GM18519 (cell line): Measurements from ENCODE around the gene CLSTN1.

Experiments used
- ATAC-seq: cut with Tn5 transposase; IDR thresholded peaks from one replicate; pipeline ENCODE4 v1.9.1; 2021; ENCODE audit warnings: mild to moderate bottlenecking, moderate library complexity; ENCODE audit not compliant: unreplicated experiment, low FRiP score

The CLSTN1 gene

GRCh38 chr1:9690440-9691107, 133.2 kb downstream of the CLSTN1 start:
- ATAC-seq, result no peak

DNA sequence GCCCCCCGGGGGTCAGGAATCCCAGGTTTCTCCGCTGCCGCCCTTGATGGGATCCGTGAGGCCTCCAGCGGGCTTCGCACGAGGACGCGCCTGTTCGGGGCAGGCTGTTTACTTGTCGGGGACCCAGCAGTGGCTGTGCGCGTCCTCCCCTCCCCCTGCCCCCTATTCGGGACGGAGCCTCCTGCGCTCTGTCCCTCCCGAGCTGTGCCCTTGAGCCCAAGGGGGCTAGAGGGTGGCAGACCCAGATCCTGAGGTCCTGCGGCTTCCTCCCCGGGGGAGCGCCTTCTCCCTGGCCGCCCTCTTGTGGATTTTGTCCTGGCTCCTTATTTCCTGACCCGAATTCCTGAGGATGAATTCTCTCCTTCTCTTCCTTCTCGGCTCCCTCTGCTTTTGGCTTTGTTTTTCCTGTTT, 133.8 kb downstream of the CLSTN1 start:
- ATAC-seq, result no peak

DNA sequence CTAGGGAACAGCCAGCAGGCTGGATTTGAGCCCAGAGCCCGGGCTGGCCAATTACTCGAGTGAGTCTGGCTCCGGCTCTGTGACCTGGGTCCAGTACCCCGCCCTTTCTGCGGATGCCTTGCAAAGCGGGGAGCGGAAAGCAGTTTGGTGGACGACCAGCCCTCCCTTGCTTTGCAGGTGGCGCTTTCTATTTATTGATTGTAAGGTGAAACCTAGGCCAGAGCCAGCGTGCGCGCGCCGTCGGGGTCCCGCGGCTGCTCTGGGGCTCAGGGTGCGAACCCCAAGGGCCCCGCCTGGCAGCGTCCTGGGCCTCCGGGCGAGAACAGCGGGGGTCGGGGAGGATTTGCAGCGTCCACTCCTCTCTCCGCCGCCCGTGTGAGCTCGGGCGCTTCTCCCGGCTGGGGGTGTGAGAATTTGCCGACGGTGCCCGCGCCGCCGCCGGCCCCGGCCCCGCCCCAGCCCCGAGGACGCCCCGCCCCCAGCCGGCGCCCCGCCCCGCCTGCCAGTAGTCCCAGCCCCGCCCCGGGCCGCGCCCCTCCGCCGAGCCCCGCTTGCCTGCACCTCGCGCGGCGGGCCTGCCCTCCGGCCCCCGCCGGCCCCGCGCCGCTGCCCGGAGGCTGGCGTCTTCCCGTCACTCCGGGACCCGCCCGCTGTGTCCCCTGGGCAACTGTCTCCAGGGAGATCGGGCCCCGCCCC, 134.6 kb downstream of the CLSTN1 start:
- no peak for ATAC-seq

- no peak for ATAC-seq
These were observed 135.2 kb downstream of the CLSTN1 start for GRCh38 chr1:9688599-9688998.

DNA sequence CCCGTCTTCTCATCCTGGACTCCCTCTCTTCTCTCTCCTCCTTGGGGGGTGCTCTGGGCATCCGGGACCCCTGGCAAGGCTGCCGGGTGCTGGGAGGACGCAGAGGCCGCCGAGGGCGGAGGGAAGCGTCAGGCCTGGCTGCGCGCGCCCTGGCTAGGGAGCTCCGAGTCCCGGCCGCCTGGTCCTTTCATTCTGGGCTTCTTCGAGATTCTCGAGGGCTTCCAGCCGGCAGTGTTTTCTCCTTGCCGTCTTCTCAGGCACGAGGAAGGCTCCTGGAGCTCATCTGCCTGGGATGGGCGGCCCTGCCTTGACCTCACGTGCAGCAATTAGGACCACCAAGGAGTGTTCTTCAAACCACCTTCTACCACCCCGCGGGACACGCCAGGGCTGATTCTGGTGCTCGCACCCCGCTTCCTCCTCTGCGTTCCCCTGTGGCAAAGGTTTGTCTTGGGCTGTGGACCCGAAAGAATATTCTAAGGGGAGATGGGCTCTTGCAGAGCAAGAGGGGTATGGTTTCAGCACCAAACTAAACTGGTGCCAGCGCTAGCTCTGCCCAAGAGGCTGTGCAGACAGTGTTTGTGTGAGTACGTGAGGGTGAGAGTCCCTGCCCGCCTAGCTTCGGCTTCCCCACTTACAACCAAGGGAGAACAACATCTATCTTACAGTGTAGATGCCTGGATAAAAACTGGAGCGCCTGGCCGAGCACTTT, 135.7 kb downstream of the CLSTN1 start:
- no peak for ATAC-seq

DNA sequence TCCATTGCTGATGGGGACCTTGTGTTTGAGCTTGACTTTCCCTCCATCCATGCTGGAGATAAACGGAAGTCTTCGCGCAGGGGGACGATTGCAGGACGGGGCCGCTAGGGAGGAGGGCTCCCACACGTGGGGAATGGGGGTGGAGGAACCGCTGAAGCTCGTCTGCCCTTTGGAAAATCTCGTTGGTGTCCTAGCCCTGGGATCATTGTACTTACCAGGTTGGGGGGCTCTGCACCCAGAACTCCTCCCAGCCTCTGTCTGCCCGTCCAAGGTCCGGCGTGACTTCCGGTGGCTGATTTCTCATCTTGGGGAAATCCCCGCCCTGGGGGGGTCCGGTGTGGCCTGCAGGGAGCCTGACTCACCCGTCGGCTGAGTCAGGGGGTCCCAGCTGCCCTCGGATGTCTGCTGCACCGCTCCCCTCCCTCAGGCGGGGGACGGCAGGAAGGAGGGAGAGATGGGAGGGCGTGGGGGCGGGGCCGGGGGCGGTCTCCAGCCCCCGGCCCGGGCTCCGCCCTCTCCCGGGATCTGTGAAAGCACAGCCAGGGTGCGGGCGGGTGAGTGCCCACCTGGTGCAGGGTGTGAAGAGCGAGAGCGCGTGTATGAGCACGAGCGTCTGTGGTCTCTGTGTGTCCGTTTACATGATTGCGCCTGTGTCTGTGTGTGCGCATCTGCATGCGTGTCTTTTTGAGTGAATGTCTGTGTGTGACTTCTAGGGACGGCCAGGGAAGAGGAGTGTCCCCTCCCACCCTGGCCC, 136.5 kb downstream of the CLSTN1 start:
- no peak for ATAC-seq

GRCh38 chr1:9684801-9685200, 139.0 kb downstream of the CLSTN1 start:
- ATAC-seq, result no peak

DNA sequence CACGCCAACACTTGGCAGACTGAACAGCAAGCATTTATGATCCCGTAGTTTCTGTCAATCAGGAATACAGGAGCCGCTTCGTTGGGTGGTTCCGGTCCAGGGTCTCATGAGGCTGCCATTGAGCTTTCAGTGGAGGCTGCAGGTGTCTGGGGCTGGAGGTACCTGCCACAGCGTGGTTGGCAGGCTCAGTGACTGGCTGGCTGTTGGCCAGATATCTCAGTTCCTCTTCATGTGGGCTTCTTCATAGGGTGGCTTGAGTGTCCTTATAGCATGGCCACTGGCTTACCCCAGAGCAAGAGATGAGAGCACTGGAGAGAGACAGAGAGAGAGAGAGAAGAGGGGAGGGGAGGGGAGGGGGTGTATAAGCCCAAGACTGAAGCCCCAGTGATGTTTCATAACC, 142.9 kb downstream of the CLSTN1 start:
- no peak for ATAC-seq

- no peak for ATAC-seq
These were observed 143.7 kb downstream of the CLSTN1 start for GRCh38 chr1:9680091-9680490.
